ENCODE results near the gene SLU7.

SLU7 gene

DNA sequence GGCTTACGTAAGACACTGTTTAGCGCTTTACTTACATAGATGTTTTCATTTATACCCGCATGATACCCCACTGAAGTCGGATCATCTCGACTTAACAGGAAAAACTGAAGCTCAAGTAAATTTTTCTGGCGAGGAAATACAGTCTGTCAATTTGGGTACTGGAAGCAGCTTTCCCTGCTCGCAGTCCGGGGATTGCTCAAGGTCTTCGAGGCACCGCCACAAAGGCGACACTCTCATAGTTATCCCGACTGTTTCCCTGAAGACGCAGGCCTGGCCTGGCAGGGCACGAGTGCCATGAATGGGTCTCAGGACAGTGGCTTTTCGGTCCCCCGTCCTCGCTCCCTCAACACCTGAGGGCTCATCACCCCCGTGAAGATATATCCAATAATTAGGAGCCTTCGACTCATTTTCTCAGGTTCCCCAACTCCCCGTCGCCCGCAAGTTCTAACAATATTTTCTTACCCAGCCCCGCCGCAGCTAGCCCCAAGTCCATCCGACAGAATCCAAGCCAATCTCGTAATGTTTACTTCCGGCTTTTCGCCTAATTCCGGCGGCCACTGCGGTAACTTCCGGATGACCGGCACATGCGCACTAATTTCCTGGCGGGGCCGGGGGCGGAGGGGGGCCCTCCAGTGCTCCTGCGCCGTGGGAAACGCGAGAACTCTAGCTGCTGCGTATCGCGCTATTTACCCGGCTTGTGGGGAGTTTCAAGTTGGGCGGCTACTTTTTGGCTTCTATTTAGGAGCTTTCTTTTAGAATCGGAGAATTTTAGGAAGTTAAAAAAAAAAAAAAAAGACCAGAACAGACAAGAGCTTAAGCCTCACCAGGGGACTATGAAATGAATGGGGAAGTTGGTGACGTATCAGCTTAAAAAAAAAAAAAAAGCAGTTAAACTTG is at the start of gene SLU7:
TSS of gene SLU7 (minus strand) at position 521 of the 897 bp plus-strand sequence. CDS start 3,787 bp downstream, outside the sequence.
- peak; percentile 97 for DNase-seq

GRCh38 chr5:160468363-160468975 is 49.6 kb upstream of the SLU7 start:
- no peak for DNase-seq

GRCh38 chr5:160467555-160468362 is 48.9 kb upstream of the SLU7 start:
- peak; percentile 65 for DNase-seq

DNA sequence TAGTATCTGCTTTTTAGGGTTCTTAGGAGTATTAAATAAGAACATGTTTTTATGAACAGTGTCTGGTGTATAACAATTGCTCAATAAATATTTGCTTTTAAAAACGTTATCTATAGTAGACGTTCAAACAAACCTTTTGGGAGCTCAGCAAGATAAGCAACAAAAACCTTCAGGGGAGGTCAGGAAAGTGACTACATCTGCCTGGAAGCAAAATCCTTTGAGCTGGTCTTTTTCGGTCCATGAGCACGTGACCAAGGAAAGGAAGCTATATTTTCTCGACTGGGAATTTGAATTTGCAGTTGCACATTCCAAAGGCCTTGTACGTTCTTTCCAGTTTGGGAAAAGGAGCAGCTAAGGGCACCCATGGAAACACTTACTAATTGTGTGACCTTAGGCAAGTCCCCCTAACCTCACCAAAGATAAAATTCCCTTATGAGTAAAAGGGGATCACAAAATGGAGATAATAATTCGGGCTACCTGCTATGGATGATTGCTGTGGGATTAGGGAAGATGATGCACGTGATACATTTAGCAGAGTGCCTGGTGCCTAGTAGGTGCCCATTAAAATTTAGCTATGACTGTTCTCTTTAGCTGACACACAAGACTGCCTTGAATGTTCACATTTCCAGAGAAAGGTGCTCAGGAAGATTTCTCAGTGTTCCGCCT is 48.1 kb upstream of the SLU7 start:
- peak; percentile 6 for DNase-seq

- no peak for DNase-seq
Measured at GRCh38 chr5:160466116-160466515, 47.2 kb upstream of the SLU7 start.

GRCh38 chr5:160464466-160464797 is 45.6 kb upstream of the SLU7 start:
- DNase-seq = no peak

DNA sequence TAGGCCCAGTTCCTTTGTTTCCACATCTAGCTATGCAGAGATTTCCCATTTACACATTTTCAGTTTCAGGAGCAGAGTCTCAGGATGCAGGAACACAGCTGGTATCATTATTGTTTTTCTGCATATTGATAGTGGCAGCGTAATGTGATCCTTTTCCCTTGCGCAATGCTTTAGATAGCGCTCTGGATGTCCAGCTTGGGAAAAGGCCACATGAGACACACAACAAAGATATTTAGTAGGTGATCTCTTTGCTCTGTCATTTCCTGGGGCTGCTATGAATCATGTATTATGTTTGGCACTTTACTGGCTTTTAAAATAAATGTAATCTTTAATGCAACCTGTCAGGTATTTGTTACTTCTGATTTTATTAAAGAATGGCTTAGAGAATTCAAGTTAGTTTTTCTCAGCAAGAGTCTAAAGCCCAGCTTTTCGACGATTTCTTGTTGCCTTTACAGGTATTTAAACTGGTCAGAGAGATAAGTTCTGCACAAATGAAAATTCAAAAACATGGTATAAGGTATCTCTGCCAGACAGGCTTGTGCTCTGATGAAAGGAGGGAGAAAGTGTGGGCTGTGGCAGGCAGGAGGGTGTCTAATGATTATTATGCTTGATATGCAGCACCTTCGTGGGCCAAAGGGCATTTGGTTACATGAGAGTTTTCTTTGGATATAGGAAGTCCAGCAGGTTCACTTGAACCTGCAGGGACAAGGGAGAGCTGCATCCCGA is 45.0 kb upstream of the SLU7 start:
- DNase-seq = peak; percentile 79

DNA sequence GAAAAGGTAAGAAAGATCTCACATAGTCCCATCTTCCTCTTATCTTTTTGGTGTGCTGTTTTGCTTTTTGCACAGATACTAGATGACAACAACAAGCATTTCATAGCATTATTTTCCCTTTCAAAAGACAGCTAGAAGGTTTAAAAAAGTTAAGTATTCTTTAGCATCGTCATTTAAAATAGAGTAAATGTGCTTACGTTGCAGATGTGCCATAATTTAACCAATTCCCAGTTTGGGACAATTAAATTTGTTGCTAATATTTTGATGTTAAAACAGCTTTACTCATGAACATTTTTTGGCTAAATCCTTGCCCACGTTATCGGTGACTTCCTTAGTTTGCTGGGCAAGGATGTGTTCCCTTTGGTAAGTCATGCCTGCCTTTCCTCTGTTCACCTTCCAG is 44.3 kb upstream of the SLU7 start:
- DNase-seq = no peak

DNA sequence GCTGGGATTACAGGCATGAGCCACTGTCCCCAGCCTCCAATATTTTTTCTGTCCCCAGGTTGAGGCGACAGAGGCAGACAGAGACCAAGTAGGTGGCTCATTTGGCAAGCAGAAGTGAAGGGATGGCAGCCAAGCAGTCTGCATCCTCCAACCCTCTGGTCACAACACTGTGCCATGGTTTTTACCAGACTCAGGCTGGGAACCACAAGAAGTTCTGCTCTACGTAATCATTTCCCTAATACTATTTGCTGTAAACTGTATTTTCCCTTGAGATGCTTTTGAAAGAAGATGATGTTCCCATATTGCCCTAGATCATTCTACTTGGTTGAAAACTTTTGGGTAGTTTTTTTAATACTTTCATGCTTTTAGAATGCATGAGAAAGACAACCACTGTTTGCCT is 43.3 kb upstream of the SLU7 start:
- no peak for DNase-seq

DNA sequence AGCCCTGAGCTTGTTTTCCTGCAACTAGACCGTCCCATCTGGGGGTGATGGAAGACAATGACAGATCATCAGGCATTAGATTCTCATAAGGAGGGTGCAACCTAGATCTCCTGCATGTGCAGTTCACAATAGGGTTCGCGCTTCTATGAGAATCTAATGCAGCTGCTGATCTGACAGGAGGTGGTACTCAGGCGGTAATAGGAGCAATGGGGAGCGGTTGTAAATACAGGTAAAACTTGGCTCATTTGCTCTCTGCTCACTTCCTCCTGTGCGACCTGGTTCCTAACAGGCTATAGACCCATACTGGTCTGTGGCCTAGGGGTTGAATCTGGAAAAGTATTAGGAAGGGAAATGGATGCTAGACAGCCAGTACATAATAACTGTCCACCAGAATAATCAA is 42.5 kb upstream of the SLU7 start:
- no peak for DNase-seq

- no peak for DNase-seq
Measured at GRCh38 chr5:160460377-160461049, 41.6 kb upstream of the SLU7 start.

GRCh38 chr5:160458806-160459800 is 40.2 kb upstream of the SLU7 start:
- no peak for DNase-seq

DNA sequence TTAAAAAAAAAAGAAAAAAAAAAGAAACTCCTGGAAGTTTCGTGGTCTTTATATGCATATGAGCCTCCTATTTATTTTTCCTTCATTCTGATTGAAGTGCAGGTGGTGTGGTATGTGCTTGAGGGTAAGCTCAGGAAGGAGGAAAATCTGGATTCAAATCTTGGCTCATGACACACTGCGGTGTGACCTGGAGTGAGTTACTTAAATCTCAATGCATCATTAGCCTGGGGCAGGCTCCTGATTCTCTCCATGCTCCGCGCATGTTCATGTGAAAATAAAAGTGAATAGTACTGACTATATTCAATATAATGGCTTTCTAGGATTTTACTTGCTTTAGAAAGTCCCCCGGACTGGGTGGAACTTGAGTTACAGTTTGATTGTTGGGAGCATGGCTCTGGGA is 38.4 kb upstream of the SLU7 start:
- no peak for DNase-seq

GRCh38 chr5:160456480-160457177 is 37.7 kb upstream of the SLU7 start:
- no peak for DNase-seq

GRCh38 chr5:160455600-160455999 is 36.7 kb upstream of the SLU7 start:
- DNase-seq = no peak

- no peak for DNase-seq
Measured at GRCh38 chr5:160453751-160454150, 34.9 kb upstream of the SLU7 start.

DNA sequence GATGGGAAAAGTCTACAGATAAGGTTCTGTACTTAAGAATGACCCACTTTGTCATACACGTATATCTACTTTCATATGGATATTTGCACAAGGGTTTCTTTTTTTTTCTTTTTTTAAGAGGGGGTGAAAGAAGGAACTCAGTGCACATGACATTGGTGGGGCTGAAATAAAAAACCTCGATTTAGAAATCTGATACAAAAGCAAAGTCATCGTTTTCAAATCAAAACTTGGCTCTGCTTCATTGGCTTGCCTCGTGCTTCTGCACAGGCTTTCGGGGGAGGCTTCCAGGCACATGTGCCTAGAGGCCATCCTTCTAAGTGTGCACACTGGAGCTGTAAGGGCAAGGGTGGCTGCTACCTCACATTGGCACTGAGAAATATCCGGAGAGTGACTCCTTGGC is 33.9 kb upstream of the SLU7 start:
- DNase-seq = no peak

- DNase-seq = no peak
Measured at GRCh38 chr5:160452036-160452435, 33.2 kb upstream of the SLU7 start.

GRCh38 chr5:160451281-160451680 is 32.4 kb upstream of the SLU7 start:
- no peak for DNase-seq

Measured in amniotic stem cell (primary cell).